SK-N-SH treated with all-trans-retinoic acid at 6 μM for 48 hours (cell line): ENCODE data around the gene RNF19B.
A peak's percentile ranks its signal among the peaks of the same experiment; 100 is the strongest.
"Not testable (repeated sequence)": the region's sequence is repeated elsewhere in the genome, so short reads cannot be mapped to it uniquely, and the experiment has no call there.

Source experiments
- ATAC-seq: fragments of 200-7000 bp; cut with Tn5 transposase; 3 replicates; pipeline ENCODE4 v1.9.1; 2020; ENCODE audit warnings: mild to moderate bottlenecking, moderate library complexity
- ARNTL ChIP-seq: fragments of 450-650 bp; formaldehyde crosslinking; IDR thresholded peaks from 2 replicates; pipeline ENCODE4 v1.5.0; 2020; ENCODE audit warnings: low read depth, mild to moderate bottlenecking, moderate library complexity, borderline replicate concordance
- BACH2 ChIP-seq: fragments of 250-450 bp; sonication (Bioruptor Pico); IDR thresholded peaks from 2 replicates; pipeline ENCODE4 v1.9.0; 2021; ENCODE audit warnings: mild to moderate bottlenecking, borderline replicate concordance
- CSDC2 ChIP-seq: fragments of 250-450 bp; sonication (Bioruptor Pico); IDR thresholded peaks from 2 replicates; pipeline ENCODE4 v1.5.0; 2020; ENCODE audit warnings: mild to moderate bottlenecking, moderate library complexity
- ESRRG ChIP-seq: fragments of 250-450 bp; sonication (Bioruptor Pico); IDR thresholded peaks from 2 replicates; pipeline ENCODE4 v1.6.1; 2021; ENCODE audit warnings: mild to moderate bottlenecking
- GLIS3 ChIP-seq: fragments of 250-450 bp; sonication (Bioruptor Pico); IDR thresholded peaks from 2 replicates; pipeline ENCODE4 v1.5.0; 2020; ENCODE audit warnings: mild to moderate bottlenecking, moderate library complexity
- ISL1 ChIP-seq: fragments of 250-450 bp; sonication (Bioruptor Pico); IDR thresholded peaks from 2 replicates; pipeline ENCODE4 v2.1.2; 2022; ENCODE audit warnings: mild to moderate bottlenecking, moderate library complexity
- POU6F1 ChIP-seq: fragments of 250-450 bp; sonication (Bioruptor Pico); IDR thresholded peaks from 2 replicates; pipeline ENCODE4 v1.8.0; 2021; ENCODE audit warnings: low read depth, mild to moderate bottlenecking, moderate library complexity, borderline replicate concordance
- PPARA ChIP-seq: fragments of 250-450 bp; sonication (Bioruptor Pico); IDR thresholded peaks from 2 replicates; pipeline ENCODE4 v1.5.0; 2020; ENCODE audit warnings: mild to moderate bottlenecking, borderline replicate concordance
- RARB ChIP-seq: fragments of 250-450 bp; sonication (Bioruptor Pico); IDR thresholded peaks from 2 replicates; pipeline ENCODE4 v1.8.0; 2021; ENCODE audit warnings: mild to moderate bottlenecking, moderate library complexity
- SNAI2 ChIP-seq: fragments of 250-450 bp; sonication (Bioruptor Pico); IDR thresholded peaks from 2 replicates; pipeline ENCODE4 v1.5.0; 2020; ENCODE audit warnings: mild to moderate bottlenecking, moderate library complexity
- TCF4 ChIP-seq: fragments of 250-450 bp; sonication (Bioruptor Pico); IDR thresholded peaks from 2 replicates; pipeline ENCODE4 v1.8.0; 2021; ENCODE audit warnings: mild to moderate bottlenecking, moderate library complexity, borderline replicate concordance
- TOX ChIP-seq: fragments of 250-450 bp; sonication (Bioruptor Pico); IDR thresholded peaks from 2 replicates; pipeline ENCODE4 v1.8.0; 2021; ENCODE audit warnings: mild to moderate bottlenecking, moderate library complexity, borderline replicate concordance
- TSHZ2 ChIP-seq: fragments of 250-450 bp; sonication (Bioruptor Pico); IDR thresholded peaks from 2 replicates; pipeline ENCODE4 v1.5.0; 2020; ENCODE audit warnings: mild to moderate bottlenecking, moderate library complexity
- ZC3H10 ChIP-seq: fragments of 250-450 bp; sonication (Bioruptor Pico); IDR thresholded peaks from 2 replicates; pipeline ENCODE4 v1.5.1; 2021; ENCODE audit warnings: mild to moderate bottlenecking, moderate library complexity
- ZFP3 ChIP-seq: fragments of 250-450 bp; sonication (Bioruptor Pico); IDR thresholded peaks from 2 replicates; pipeline ENCODE4 v1.5.0; 2020; ENCODE audit warnings: mild to moderate bottlenecking, moderate library complexity
- ZFP30 ChIP-seq: fragments of 450-650 bp; formaldehyde crosslinking; IDR thresholded peaks from 2 replicates; pipeline ENCODE4 v1.5.0; 2022; ENCODE audit warnings: mild to moderate bottlenecking, moderate library complexity
- ZNF8 ChIP-seq: fragments of 450-650 bp; formaldehyde crosslinking; IDR thresholded peaks from 2 replicates; pipeline ENCODE4 v1.5.0; 2020; ENCODE audit warnings: mild to moderate bottlenecking, moderate library complexity
- TF ChIP-seq, protein P1 (sequence below): fragments of 250-450 bp; sonication (Bioruptor Pico); IDR thresholded peaks from 2 replicates; pipeline ENCODE4 v1.5.1; 2020; ENCODE audit warnings: low read depth, mild to moderate bottlenecking, moderate library complexity
- TF ChIP-seq, protein P2 (sequence below): fragments of 250-450 bp; sonication (Bioruptor Pico); IDR thresholded peaks from 2 replicates; pipeline ENCODE4 v1.5.1; 2021; ENCODE audit warnings: mild to moderate bottlenecking, moderate library complexity
- TF ChIP-seq, protein P3 (sequence below): fragments of 250-450 bp; sonication (Bioruptor Pico); IDR thresholded peaks from 2 replicates; pipeline ENCODE4 v1.8.0; 2020; ENCODE audit warnings: mild to moderate bottlenecking, moderate library complexity, borderline replicate concordance

Gene RNF19B

GRCh38 chr1:32997381-32997891, 32.8 kb upstream of the RNF19B start:
- peak; percentile 72 for ATAC-seq
- TF ChIP-seq ZC3H10, result no peak
- TF ChIP-seq ZNF8 (CRISPR knock-in tag), result no peak
- TF ChIP-seq, protein P1, sequence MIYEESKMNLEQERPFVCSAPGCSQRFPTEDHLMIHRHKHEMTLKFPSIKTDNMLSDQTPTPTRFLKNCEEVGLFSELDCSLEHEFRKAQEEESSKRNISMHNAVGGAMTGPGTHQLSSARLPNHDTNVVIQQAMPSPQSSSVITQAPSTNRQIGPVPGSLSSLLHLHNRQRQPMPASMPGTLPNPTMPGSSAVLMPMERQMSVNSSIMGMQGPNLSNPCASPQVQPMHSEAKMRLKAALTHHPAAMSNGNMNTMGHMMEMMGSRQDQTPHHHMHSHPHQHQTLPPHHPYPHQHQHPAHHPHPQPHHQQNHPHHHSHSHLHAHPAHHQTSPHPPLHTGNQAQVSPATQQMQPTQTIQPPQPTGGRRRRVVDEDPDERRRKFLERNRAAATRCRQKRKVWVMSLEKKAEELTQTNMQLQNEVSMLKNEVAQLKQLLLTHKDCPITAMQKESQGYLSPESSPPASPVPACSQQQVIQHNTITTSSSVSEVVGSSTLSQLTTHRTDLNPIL (CRISPR knock-in tag), result peak; percentile 55; the same call in 1 of the 2 replicates
- TF ChIP-seq PPARA (CRISPR knock-in tag), result no peak
- TF ChIP-seq ISL1, result peak; percentile 41
- no peak for TF ChIP-seq ESRRG (CRISPR knock-in tag)

DNA sequence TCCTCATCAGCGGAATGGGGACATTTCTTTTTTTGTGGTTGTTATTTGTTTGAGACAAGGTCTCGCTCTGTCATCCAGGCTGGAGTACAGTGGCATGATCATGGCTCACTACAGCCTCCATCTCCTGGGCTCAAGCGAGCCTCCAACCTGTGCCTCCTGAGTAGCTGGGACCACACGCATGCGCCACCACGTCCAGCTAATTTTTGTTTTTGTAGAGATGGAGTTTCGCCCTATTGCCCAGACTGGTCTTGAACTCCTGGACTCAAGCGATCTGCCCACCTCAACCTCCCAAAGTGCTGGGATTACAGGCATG, 28.7 kb upstream of the RNF19B start:
- ATAC-seq, result not testable (repeated sequence)

- peak; percentile 90 for ATAC-seq
- no peak for TF ChIP-seq ISL1
- no peak for TF ChIP-seq PPARA (CRISPR knock-in tag)
- TF ChIP-seq, protein P1 (CRISPR knock-in tag), result no peak
- no peak for TF ChIP-seq TOX
- no peak for TF ChIP-seq TCF4 (CRISPR knock-in tag)
- no peak for TF ChIP-seq SNAI2 (CRISPR knock-in tag)
- no peak for TF ChIP-seq GLIS3 (CRISPR knock-in tag)
- TF ChIP-seq CSDC2 (CRISPR knock-in tag), result no peak
- TF ChIP-seq ARNTL (CRISPR knock-in tag), result no peak
- TF ChIP-seq, protein P2, sequence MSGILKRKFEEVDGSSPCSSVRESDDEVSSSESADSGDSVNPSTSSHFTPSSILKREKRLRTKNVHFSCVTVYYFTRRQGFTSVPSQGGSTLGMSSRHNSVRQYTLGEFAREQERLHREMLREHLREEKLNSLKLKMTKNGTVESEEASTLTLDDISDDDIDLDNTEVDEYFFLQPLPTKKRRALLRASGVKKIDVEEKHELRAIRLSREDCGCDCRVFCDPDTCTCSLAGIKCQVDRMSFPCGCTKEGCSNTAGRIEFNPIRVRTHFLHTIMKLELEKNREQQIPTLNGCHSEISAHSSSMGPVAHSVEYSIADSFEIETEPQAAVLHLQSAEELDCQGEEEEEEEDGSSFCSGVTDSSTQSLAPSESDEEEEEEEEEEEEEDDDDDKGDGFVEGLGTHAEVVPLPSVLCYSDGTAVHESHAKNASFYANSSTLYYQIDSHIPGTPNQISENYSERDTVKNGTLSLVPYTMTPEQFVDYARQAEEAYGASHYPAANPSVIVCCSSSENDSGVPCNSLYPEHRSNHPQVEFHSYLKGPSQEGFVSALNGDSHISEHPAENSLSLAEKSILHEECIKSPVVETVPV (CRISPR knock-in tag), result no peak
- no peak for TF ChIP-seq RARB (CRISPR knock-in tag)
- TF ChIP-seq ESRRG (CRISPR knock-in tag), result no peak
- TF ChIP-seq BACH2 (CRISPR knock-in tag), result no peak
- no peak for TF ChIP-seq POU6F1 (CRISPR knock-in tag)
- TF ChIP-seq, protein P3, sequence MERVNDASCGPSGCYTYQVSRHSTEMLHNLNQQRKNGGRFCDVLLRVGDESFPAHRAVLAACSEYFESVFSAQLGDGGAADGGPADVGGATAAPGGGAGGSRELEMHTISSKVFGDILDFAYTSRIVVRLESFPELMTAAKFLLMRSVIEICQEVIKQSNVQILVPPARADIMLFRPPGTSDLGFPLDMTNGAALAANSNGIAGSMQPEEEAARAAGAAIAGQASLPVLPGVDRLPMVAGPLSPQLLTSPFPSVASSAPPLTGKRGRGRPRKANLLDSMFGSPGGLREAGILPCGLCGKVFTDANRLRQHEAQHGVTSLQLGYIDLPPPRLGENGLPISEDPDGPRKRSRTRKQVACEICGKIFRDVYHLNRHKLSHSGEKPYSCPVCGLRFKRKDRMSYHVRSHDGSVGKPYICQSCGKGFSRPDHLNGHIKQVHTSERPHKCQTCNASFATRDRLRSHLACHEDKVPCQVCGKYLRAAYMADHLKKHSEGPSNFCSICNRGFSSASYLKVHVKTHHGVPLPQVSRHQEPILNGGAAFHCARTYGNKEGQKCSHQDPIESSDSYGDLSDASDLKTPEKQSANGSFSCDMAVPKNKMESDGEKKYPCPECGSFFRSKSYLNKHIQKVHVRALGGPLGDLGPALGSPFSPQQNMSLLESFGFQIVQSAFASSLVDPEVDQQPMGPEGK (CRISPR knock-in tag), result no peak
- no peak for TF ChIP-seq ZFP3 (CRISPR knock-in tag)
- TF ChIP-seq ZFP30 (CRISPR knock-in tag), result no peak
- TF ChIP-seq, all 23 proteins: peak for 0
Measured at GRCh38 chr1:32992489-32993323, 28.1 kb upstream of the RNF19B start.

- ATAC-seq, result no peak
- TF ChIP-seq, protein P3 (CRISPR knock-in tag), result no peak
- TF ChIP-seq POU6F1 (CRISPR knock-in tag) (no peak), ZC3H10 (no peak), TSHZ2 (CRISPR knock-in tag) (no peak), GLIS3 (CRISPR knock-in tag) (no peak), ZNF8 (CRISPR knock-in tag) (no peak)
Measured at GRCh38 chr1:32991819-32992488, 27.3 kb upstream of the RNF19B start.
